Measurements from ENCODE around the gene PPFIA2. TPM values are rescaled to one million over a fixed set of nuclear protein-coding genes. Genes with fewer than 3 reads are reported as not detected.

Gene PPFIA2
- total RNA-seq, 4 donors from 2014 or later, result 0.11 to 0.89 (median 0.32) TPM; not detected in 1

- no peak for TF ChIP-seq CTCF (IDR thresholded peaks at IDR 0.05)
- no peak for TF ChIP-seq POLR2AphosphoS5 (IDR thresholded peaks at IDR 0.05)
- no peak for TF ChIP-seq EP300 (IDR thresholded peaks at IDR 0.05)
- no peak for DNase-seq (ENCODE audit: low spot score in 2 of 2)
These were observed 527.4 kb downstream of the PPFIA2 start for GRCh38 chr12:81231574-81232368.

GRCh38 chr12:81229759-81230158 lies 529.4 kb downstream of the PPFIA2 start:
- no peak overlapping the region for H3K27ac ChIP-seq
- DNase-seq (ENCODE audit: low spot score in 2 of 2), result no peak
- 64% methylated on average over 5 of the region's 5 CpGs for WGBS
- H3K36me3 ChIP-seq, result no peaks in the 10 kb centered on the region
- no peaks in the 10 kb centered on the region for H3K9me3 ChIP-seq
- H3K27me3 ChIP-seq, result no peaks in the 10 kb centered on the region
- H3K4me1 ChIP-seq, result no peaks in the 10 kb centered on the region
- TF ChIP-seq POLR2AphosphoS5 (IDR thresholded peaks at IDR 0.05), result no peak
- no peak for TF ChIP-seq POLR2A (IDR thresholded peaks at IDR 0.05)
- TF ChIP-seq CTCF (IDR thresholded peaks at IDR 0.05), result no peak
- TF ChIP-seq EP300 (IDR thresholded peaks at IDR 0.05), result no peak
- no peak overlapping the region for H3K4me3 ChIP-seq

More at GRCh38 chr12:81231574-81232368, 527.4 kb downstream of the PPFIA2 start:
- Histone ChIP-seq H3K4me1 (no peaks in the 10 kb centered on the region), H3K36me3 (no peaks in the 10 kb centered on the region), H3K27me3 (no peaks in the 10 kb centered on the region), H3K27ac (no peak overlapping the region), H3K9me3 (no peaks in the 10 kb centered on the region), H3K4me3 (no peak overlapping the region)
- WGBS, result 81% methylated on average over 3 of the region's 3 CpGs

- no peaks in the 10 kb centered on the region for H3K4me1 ChIP-seq
- H3K27ac ChIP-seq, result no peak overlapping the region
- no peak overlapping the region for H3K4me3 ChIP-seq
- 96% methylated on average over 6 of the region's 6 CpGs for WGBS
- DNase-seq (ENCODE audit: low spot score in 2 of 2), result no peak
- no peaks in the 10 kb centered on the region for H3K27me3 ChIP-seq
- H3K9me3 ChIP-seq, result no peaks in the 10 kb centered on the region
- TF ChIP-seq EP300 (IDR thresholded peaks at IDR 0.05), result no peak
- no peaks in the 10 kb centered on the region for H3K36me3 ChIP-seq
These were observed 534.5 kb downstream of the PPFIA2 start for GRCh38 chr12:81224626-81225025.

GRCh38 chr12:81222846-81223592 lies 536.1 kb downstream of the PPFIA2 start:
- Histone ChIP-seq H3K27me3 (no peaks in the 10 kb centered on the region), H3K4me3 (no peak overlapping the region), H3K36me3 (no peaks in the 10 kb centered on the region), H3K4me1 (no peaks in the 10 kb centered on the region), H3K27ac (no peak overlapping the region), H3K9me3 (no peaks in the 10 kb centered on the region)
- DNase-seq (ENCODE audit: low spot score in 2 of 2), result no peak
- no peak for TF ChIP-seq CTCF (IDR thresholded peaks at IDR 0.05)
- TF ChIP-seq EP300 (IDR thresholded peaks at IDR 0.05), result no peak
- TF ChIP-seq POLR2A (IDR thresholded peaks at IDR 0.05), result no peak
- no peak for TF ChIP-seq POLR2AphosphoS5 (IDR thresholded peaks at IDR 0.05)
- WGBS, result 29% methylated on average over 5 of the region's 5 CpGs

GRCh38 chr12:81221681-81222080 lies 537.5 kb downstream of the PPFIA2 start:
- no peaks in the 10 kb centered on the region for H3K4me1 ChIP-seq
- WGBS, result 13% methylated on average over 1 of the region's 1 CpG
- H3K27me3 ChIP-seq, result no peaks in the 10 kb centered on the region
- H3K4me3 ChIP-seq, result no peak overlapping the region
- DNase-seq (ENCODE audit: low spot score in 2 of 2), result no peak
- no peaks in the 10 kb centered on the region for H3K36me3 ChIP-seq
- no peaks in the 10 kb centered on the region for H3K9me3 ChIP-seq
- no peak for TF ChIP-seq POLR2AphosphoS5 (IDR thresholded peaks at IDR 0.05)
- TF ChIP-seq POLR2A (IDR thresholded peaks at IDR 0.05), result no peak
- TF ChIP-seq EP300 (IDR thresholded peaks at IDR 0.05), result no peak
- no peak for TF ChIP-seq CTCF (IDR thresholded peaks at IDR 0.05)
- H3K27ac ChIP-seq, result no peak overlapping the region

Measured in suprapubic skin (tissue), 4 donors.